ENCODE data around the gene OSMR. TPM values are rescaled to one million over a fixed set of nuclear protein-coding genes. Genes with fewer than 3 reads are reported as not detected.

Gene OSMR
- total RNA-seq, 2 experiments from 2014 or later: not detected

- no peak overlapping the region for H3K27ac ChIP-seq (ENCODE audit: low read depth, low read length, poor library complexity, severe bottlenecking)
- H3K36me3 ChIP-seq (ENCODE audit: insufficient read depth, low read length): no peaks in the 10 kb centered on the region
- no peaks in the 10 kb centered on the region for H4K20me1 ChIP-seq (ENCODE audit: insufficient read depth, low read length)
- BruUV-seq (replicated peaks): no TSS peak
- DNase-seq (ENCODE audit: low spot score): no peak
- no peaks in the 10 kb centered on the region for H3K9me3 ChIP-seq (ENCODE audit: low read length)
- no peak overlapping the region for H3K4me2 ChIP-seq (ENCODE audit: low read length)
- ChIA-PET CTCF (ENCODE audit: unreplicated experiment) (no interaction called here), POLR2A (interaction anchor here (0.6 kb wide), 1 partner anchor 16 kb away, joined by 4 read pairs; no protein-coding TSS in a partner anchor)
- no peaks in the 10 kb centered on the region for H3K9me2 ChIP-seq (ENCODE audit: insufficient read depth, low read length)
- H2AFZ ChIP-seq (ENCODE audit: low read length): no peak overlapping the region
- intact Hi-C loops (cut with micrococcal nuclease; ENCODE audit: unreplicated experiment): loop anchor here (5.0 kb wide), 1 partner anchor 482 kb away; no protein-coding TSS in a partner anchor
- H3K4me3 ChIP-seq (ENCODE audit: low read depth, low read length, poor library complexity, severe bottlenecking): no peak overlapping the region
- TF ChIP-seq CTCF (conservative IDR thresholded peaks at IDR 0.05; ENCODE audit: low read length) (no peak), EZH2phosphoT487 (IDR thresholded peaks at IDR 0.05; ENCODE audit: borderline replicate concordance, low read depth, low read length) (no peak)
- no peaks in the 10 kb centered on the region for H3K79me2 ChIP-seq (ENCODE audit: insufficient read depth, low read depth, low read length)
- no peaks in the 10 kb centered on the region for H3K4me1 ChIP-seq (ENCODE audit: insufficient read depth, low read length, poor library complexity, severe bottlenecking)
Measured at GRCh38 chr5:38923661-38924451, 78.0 kb downstream of the OSMR start.

- Histone ChIP-seq H3K4me2 (ENCODE audit: low read length) (no peak overlapping the region), H2AFZ (ENCODE audit: low read length) (no peak overlapping the region), H3K9me2 (ENCODE audit: insufficient read depth, low read length) (no peaks in the 10 kb centered on the region), H3K4me3 (ENCODE audit: low read depth, low read length, poor library complexity, severe bottlenecking) (no peak overlapping the region), H3K4me1 (ENCODE audit: insufficient read depth, low read length, poor library complexity, severe bottlenecking) (no peaks in the 10 kb centered on the region), H3K36me3 (ENCODE audit: insufficient read depth, low read length) (no peaks in the 10 kb centered on the region), H3K79me2 (ENCODE audit: insufficient read depth, low read depth, low read length) (no peaks in the 10 kb centered on the region), H3K9me3 (ENCODE audit: low read length) (no peaks in the 10 kb centered on the region), H4K20me1 (ENCODE audit: insufficient read depth, low read length) (no peaks in the 10 kb centered on the region), H3K27ac (ENCODE audit: low read depth, low read length, poor library complexity, severe bottlenecking) (no peak overlapping the region)
- TF ChIP-seq EZH2phosphoT487 (IDR thresholded peaks at IDR 0.05; ENCODE audit: borderline replicate concordance, low read depth, low read length) (no peak), CTCF (conservative IDR thresholded peaks at IDR 0.05; ENCODE audit: low read length) (no peak)
- BruUV-seq (replicated peaks): no TSS peak
- POLR2A ChIA-PET: no interaction called here
- intact Hi-C loops (cut with micrococcal nuclease; ENCODE audit: unreplicated experiment): no loop called here
- no peak for DNase-seq (ENCODE audit: low spot score)
- CTCF ChIA-PET (ENCODE audit: unreplicated experiment): no interaction called here
Measured at GRCh38 chr5:38925154-38925925, 79.5 kb downstream of the OSMR start.

- Histone ChIP-seq H3K4me2 (ENCODE audit: low read length) (no peak overlapping the region), H3K9me2 (ENCODE audit: insufficient read depth, low read length) (no peaks in the 10 kb centered on the region), H3K4me3 (ENCODE audit: low read depth, low read length, poor library complexity, severe bottlenecking) (no peak overlapping the region), H4K20me1 (ENCODE audit: insufficient read depth, low read length) (no peaks in the 10 kb centered on the region), H3K79me2 (ENCODE audit: insufficient read depth, low read depth, low read length) (no peaks in the 10 kb centered on the region), H3K4me1 (ENCODE audit: insufficient read depth, low read length, poor library complexity, severe bottlenecking) (no peaks in the 10 kb centered on the region), H3K9me3 (ENCODE audit: low read length) (no peaks in the 10 kb centered on the region), H3K36me3 (ENCODE audit: insufficient read depth, low read length) (no peaks in the 10 kb centered on the region), H3K27ac (ENCODE audit: low read depth, low read length, poor library complexity, severe bottlenecking) (no peak overlapping the region), H2AFZ (ENCODE audit: low read length) (no peak overlapping the region)
- TF ChIP-seq EZH2phosphoT487 (IDR thresholded peaks at IDR 0.05; ENCODE audit: borderline replicate concordance, low read depth, low read length) (no peak), CTCF (conservative IDR thresholded peaks at IDR 0.05; ENCODE audit: low read length) (no peak)
- CTCF ChIA-PET (ENCODE audit: unreplicated experiment): no interaction called here
- POLR2A ChIA-PET: no interaction called here
- intact Hi-C loops (cut with micrococcal nuclease; ENCODE audit: unreplicated experiment): no loop called here
- BruUV-seq (replicated peaks): no TSS peak
- DNase-seq (ENCODE audit: low spot score): no peak
Measured at GRCh38 chr5:38926121-38926520, 80.3 kb downstream of the OSMR start.

All from OCI-LY7 (cell line).